ENCODE results near the gene SLC6A17. TPM values are rescaled to one million over a fixed set of nuclear protein-coding genes. Genes with fewer than 3 reads are reported as not detected.

The SLC6A17 gene
- total RNA-seq, 1 donor from 2014 or later, result 1.7 TPM

DNA sequence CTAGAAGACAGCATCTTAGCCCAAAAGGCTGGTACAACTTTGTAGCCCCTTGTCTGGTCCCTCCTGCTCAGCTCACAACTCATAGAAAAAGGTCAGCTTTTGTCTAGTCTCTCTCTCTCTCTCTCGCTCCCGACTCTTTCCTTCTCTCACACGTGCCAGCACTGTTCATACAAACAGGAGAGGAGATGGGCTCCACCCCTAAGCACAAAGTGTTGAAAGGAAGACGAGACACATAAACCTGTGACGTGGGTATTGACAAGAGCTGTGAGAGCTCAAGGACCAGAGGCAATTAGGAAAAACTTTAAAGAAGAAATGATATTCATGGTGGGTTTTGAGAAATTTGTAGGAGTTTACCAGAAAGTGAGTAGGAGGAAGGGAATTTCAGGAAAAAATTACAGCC is 36.3 kb downstream of the SLC6A17 start:
- Histone ChIP-seq H3K36me3 (no peaks in the 10 kb centered on the region), H3K4me1 (peaks cover 19% of the 10 kb centered on the region), H3K4me3 (no peak overlapping the region), H3K9me3 (no peaks in the 10 kb centered on the region), H3K27me3 (no peaks in the 10 kb centered on the region), H3K27ac (no peak overlapping the region)
- intact Hi-C loops (cut with DNase I), result no loop called here
- no peak for TF ChIP-seq POLR2AphosphoS5 (IDR thresholded peaks at IDR 0.05; ENCODE audit: insufficient read depth in 1 of 2, low read depth in 1 of 2)
- no peak for TF ChIP-seq POLR2A (IDR thresholded peaks at IDR 0.05)
- TF ChIP-seq, protein P1, sequence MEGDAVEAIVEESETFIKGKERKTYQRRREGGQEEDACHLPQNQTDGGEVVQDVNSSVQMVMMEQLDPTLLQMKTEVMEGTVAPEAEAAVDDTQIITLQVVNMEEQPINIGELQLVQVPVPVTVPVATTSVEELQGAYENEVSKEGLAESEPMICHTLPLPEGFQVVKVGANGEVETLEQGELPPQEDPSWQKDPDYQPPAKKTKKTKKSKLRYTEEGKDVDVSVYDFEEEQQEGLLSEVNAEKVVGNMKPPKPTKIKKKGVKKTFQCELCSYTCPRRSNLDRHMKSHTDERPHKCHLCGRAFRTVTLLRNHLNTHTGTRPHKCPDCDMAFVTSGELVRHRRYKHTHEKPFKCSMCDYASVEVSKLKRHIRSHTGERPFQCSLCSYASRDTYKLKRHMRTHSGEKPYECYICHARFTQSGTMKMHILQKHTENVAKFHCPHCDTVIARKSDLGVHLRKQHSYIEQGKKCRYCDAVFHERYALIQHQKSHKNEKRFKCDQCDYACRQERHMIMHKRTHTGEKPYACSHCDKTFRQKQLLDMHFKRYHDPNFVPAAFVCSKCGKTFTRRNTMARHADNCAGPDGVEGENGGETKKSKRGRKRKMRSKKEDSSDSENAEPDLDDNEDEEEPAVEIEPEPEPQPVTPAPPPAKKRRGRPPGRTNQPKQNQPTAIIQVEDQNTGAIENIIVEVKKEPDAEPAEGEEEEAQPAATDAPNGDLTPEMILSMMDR (IDR thresholded peaks at IDR 0.05), result no peak
- DNase-seq (ENCODE audit: extremely low spot score in 2 of 2), result no peak

DNA sequence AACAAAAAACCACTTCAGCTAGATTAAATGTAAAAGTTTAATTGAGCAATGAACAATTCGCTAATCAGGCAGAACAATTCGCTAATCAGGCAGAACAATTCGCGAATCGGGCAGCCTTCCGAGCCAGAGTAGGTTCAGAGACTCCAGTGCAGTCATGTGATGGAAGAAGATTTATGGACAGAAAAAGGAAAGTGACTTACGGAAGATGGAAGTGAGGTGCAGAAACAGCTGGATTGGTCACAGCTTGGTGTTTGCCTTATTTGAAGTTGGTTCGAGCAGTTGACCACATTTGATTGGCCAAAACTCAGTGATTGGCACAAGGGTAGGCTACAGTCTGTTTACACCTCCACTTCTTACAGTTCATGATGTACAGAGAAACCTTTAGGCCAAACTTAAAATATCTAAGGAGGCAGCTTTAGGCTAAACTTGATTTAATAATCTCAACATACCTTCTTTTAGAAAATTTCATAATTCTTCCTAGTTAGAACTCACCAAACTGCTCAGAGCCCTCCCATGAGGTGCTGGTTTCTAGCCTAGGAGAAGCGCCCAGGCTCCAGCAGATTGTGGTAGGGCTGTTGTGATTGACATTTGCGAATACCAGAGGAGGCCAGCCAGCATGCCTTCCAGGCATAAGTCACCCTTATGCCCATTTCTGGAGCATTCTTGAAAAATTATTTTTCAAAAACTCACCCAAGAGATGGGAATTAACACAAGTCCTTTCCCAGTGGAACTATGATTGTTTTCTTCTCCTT is 37.0 kb downstream of the SLC6A17 start:
- H3K36me3 ChIP-seq, result no peaks in the 10 kb centered on the region
- no peaks in the 10 kb centered on the region for H3K27me3 ChIP-seq
- no peak for DNase-seq (ENCODE audit: extremely low spot score in 2 of 2)
- H3K4me3 ChIP-seq, result no peak overlapping the region
- no peaks in the 10 kb centered on the region for H3K9me3 ChIP-seq
- peaks cover 19% of the 10 kb centered on the region for H3K4me1 ChIP-seq
- TF ChIP-seq POLR2A (IDR thresholded peaks at IDR 0.05) (no peak), POLR2AphosphoS5 (IDR thresholded peaks at IDR 0.05; ENCODE audit: insufficient read depth in 1 of 2, low read depth in 1 of 2) (no peak)
- TF ChIP-seq, protein P1 (IDR thresholded peaks at IDR 0.05), result no peak
- H3K27ac ChIP-seq, result no peak overlapping the region
- intact Hi-C loops (cut with DNase I), result no loop called here

DNA sequence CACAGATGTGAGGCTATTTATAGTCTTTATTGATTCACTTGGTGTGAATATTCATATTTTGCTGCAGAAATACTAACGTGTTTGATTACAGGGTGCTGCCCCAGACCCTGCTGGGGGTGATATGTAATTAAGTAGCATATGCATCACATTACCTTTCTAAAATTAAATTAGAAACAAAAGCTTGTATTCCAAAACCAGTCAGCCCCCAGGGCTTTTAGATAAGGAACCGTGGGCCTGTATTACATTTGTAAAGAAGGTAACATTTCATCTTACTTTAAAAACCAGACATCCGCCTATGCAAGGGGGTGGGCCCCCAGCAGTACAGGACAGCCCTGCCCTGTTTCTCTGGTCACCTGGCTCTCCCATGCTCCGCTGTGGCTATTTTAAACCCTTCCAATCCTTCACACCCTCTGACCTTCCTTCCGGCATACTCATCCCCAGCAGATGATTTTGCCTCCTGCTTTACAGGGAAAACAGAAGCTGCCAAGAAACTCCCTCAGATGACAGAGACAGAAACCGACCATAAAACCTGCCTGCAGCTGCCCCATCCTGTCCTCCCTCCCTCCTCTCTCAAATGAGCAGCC is 37.8 kb downstream of the SLC6A17 start:
- Histone ChIP-seq H3K9me3 (no peaks in the 10 kb centered on the region), H3K4me3 (no peak overlapping the region), H3K27me3 (no peaks in the 10 kb centered on the region), H3K27ac (no peak overlapping the region), H3K36me3 (no peaks in the 10 kb centered on the region), H3K4me1 (peaks cover 19% of the 10 kb centered on the region)
- no peak for DNase-seq (ENCODE audit: extremely low spot score in 2 of 2)
- intact Hi-C loops (cut with DNase I), result no loop called here
- no peak for TF ChIP-seq POLR2AphosphoS5 (IDR thresholded peaks at IDR 0.05; ENCODE audit: insufficient read depth in 1 of 2, low read depth in 1 of 2)
- TF ChIP-seq, protein P1 (IDR thresholded peaks at IDR 0.05), result no peak
- no peak for TF ChIP-seq POLR2A (IDR thresholded peaks at IDR 0.05)

DNA sequence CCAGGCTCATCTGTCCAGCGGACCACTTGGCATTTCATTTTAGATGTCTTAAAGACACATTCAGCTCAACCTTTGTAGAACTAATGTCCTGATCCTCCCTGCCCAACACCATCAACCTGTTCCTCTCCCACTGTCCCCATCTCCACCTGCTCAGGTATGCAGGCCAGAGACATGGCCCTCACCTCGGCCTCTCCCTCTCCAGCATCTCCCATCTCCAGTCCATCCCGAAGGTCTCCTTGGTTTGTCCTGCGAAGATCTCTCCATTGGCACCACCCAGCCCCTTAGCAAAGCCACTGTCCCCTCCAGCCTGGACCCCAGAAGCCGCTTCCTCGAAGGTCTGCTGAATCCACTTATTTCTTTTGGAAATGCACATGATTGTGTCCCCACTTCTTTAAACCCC is 38.9 kb downstream of the SLC6A17 start:
- Histone ChIP-seq H3K4me3 (no peak overlapping the region), H3K36me3 (no peaks in the 10 kb centered on the region), H3K27ac (no peak overlapping the region), H3K9me3 (no peaks in the 10 kb centered on the region), H3K27me3 (no peaks in the 10 kb centered on the region), H3K4me1 (peaks cover 19% of the 10 kb centered on the region)
- DNase-seq (ENCODE audit: extremely low spot score in 2 of 2), result no peak
- TF ChIP-seq POLR2AphosphoS5 (IDR thresholded peaks at IDR 0.05; ENCODE audit: insufficient read depth in 1 of 2, low read depth in 1 of 2) (no peak), POLR2A (IDR thresholded peaks at IDR 0.05) (no peak)
- TF ChIP-seq, protein P1 (IDR thresholded peaks at IDR 0.05), result no peak
- intact Hi-C loops (cut with DNase I), result no loop called here
